A673 (cell line): ENCODE data around the gene MPV17L2. TPM values are rescaled to one million over a fixed set of nuclear protein-coding genes. Genes with fewer than 3 reads are reported as not detected.
"Not testable (repeated sequence)": the region's sequence is repeated elsewhere in the genome, so short reads cannot be mapped to it uniquely, and the experiment has no call there.

Source experiments
- BruUV-seq: library from RNA; stranded (reverse); fragments of 400-500 nt; replicated peaks from 2 replicates; lab custom pipeline; 2021; lab: Mats Ljungman, UMichigan
- CTCF ChIA-PET: fragments of 300-600 bp; sonication (Branson Sonifier 250); formaldehyde crosslinking; loops from one replicate; lab custom pipeline; 2022; ENCODE audit warnings: antibody characterized with exemption; lab: Charles Lee
- POLR2A ChIA-PET: fragments of 300-600 bp; sonication (Branson Sonifier 250); formaldehyde crosslinking; loops from one replicate; lab custom pipeline; 2022; ENCODE audit warnings: antibody characterized with exemption; ENCODE audit not compliant: low non-redundant PET; lab: Charles Lee
- DNase-seq: peaks from one replicate; pipeline ENCODE4 v3.0.0-alpha.2; 2015; ENCODE audit warnings: low spot score
- H3K27ac ChIP-seq: fragments of 200-600 bp; sonication (generic); 2 replicates; pipeline ENCODE4 v1.5.1; 2016; ENCODE audit warnings: mixed run types, low read depth, mild to moderate bottlenecking, mixed read lengths, antibody characterized with exemption, low read length; ENCODE audit not compliant: poor library complexity, severe bottlenecking
- H3K27me3 ChIP-seq: fragments of 200-600 bp; sonication (generic); replicated peaks from 2 replicates; pipeline ENCODE4 v1.6.1; 2017; ENCODE audit warnings: mixed run types, low read depth, mild to moderate bottlenecking, mixed read lengths, antibody characterized with exemption, low read length; ENCODE audit not compliant: insufficient read depth, poor library complexity
- H3K36me3 ChIP-seq: fragments of 200-600 bp; sonication (generic); 2 replicates; pipeline ENCODE4 v1.6.1; 2016; ENCODE audit warnings: mixed run types, mild to moderate bottlenecking, mixed read lengths, antibody characterized with exemption, low read length; ENCODE audit not compliant: insufficient read depth, poor library complexity, severe bottlenecking
- H3K4me1 ChIP-seq: fragments of 200-600 bp; sonication (generic); 2 replicates; pipeline ENCODE4 v1.6.1; 2017; ENCODE audit warnings: mixed run types, mild to moderate bottlenecking, mixed read lengths, antibody characterized with exemption, low read length; ENCODE audit not compliant: insufficient read depth, poor library complexity, severe bottlenecking
- H3K4me3 ChIP-seq: fragments of 200-600 bp; sonication (generic); 2 replicates; pipeline ENCODE4 v1.5.1; 2016; ENCODE audit warnings: low read depth, mixed run types, mild to moderate bottlenecking, mixed read lengths, low read length; ENCODE audit not compliant: poor library complexity, severe bottlenecking
- H3K9me3 ChIP-seq: fragments of 200-600 bp; sonication (generic); 2 replicates; pipeline ENCODE4 v1.6.1; 2016; ENCODE audit warnings: mixed run types, low read depth, mild to moderate bottlenecking, mixed read lengths, antibody characterized with exemption, low read length; ENCODE audit not compliant: poor library complexity, severe bottlenecking
- CTCF ChIP-seq: fragments of 300-800, 200-600 bp; sonication (generic); conservative IDR thresholded peaks from 2 replicates; pipeline ENCODE4 v1.5.1; 2017; ENCODE audit warnings: low read depth, mild to moderate bottlenecking, antibody characterized with exemption, low read length, moderate library complexity, mixed read lengths
- EZH2 ChIP-seq: fragments of 200-600 bp; sonication (generic); IDR thresholded peaks from 2 replicates; pipeline ENCODE4 v1.6.1; 2017; ENCODE audit warnings: borderline replicate concordance, low read depth, mild to moderate bottlenecking, mixed read lengths, antibody characterized with exemption, low read length; ENCODE audit not compliant: poor library complexity, severe bottlenecking
- intact Hi-C: fragments of 100-400 bp; cut with micrococcal nuclease; formaldehyde crosslinking; loops from one replicate; pipeline ENCODE4 v1.10.0; 2022; ENCODE audit not compliant: unreplicated experiment
- total RNA-seq: library from RNA; stranded (reverse); gene quantifications from 2 replicates; pipeline ENCODE4 v1.2.3, GENCODE V29; 2021

MPV17L2 gene
- total RNA-seq, 1 experiment from 2014 or later, result 20.2 TPM

GRCh38 chr19:18158467-18158866 is 34.6 kb upstream of the MPV17L2 start:
- POLR2A ChIA-PET, result no interaction called here
- BruUV-seq, result no TSS peak
- Histone ChIP-seq H3K4me1 (no peaks in the 10 kb centered on the region), H3K27me3 (no peaks in the 10 kb centered on the region), H3K9me3 (no peaks in the 10 kb centered on the region), H3K36me3 (peaks cover 22% of the 10 kb centered on the region), H3K27ac (no peak overlapping the region), H3K4me3 (no peak overlapping the region)
- no peak for DNase-seq
- TF ChIP-seq CTCF (no peak), EZH2 (no peak)
- intact Hi-C loops, result no loop called here
- CTCF ChIA-PET, result no interaction called here

- H3K4me3 ChIP-seq, H3K27me3 ChIP-seq, H3K27ac ChIP-seq, DNase-seq, BruUV-seq, POLR2A ChIA-PET, H3K9me3 ChIP-seq, H3K4me1 ChIP-seq, CTCF ChIA-PET, intact Hi-C loops: not testable (repeated sequence)
- H3K36me3 ChIP-seq, result peaks cover 24% of the 10 kb centered on the region
Measured at GRCh38 chr19:18159059-18159616, 33.9 kb upstream of the MPV17L2 start.

- intact Hi-C loops, result no loop called here
- POLR2A ChIA-PET, result interaction anchor here (0.6 kb wide), 1 partner anchor 62 kb away, joined by 7 read pairs; no protein-coding TSS in a partner anchor
- Histone ChIP-seq H3K36me3 (peaks cover 24% of the 10 kb centered on the region), H3K9me3 (no peaks in the 10 kb centered on the region), H3K27me3 (no peaks in the 10 kb centered on the region), H3K27ac (no peak overlapping the region), H3K4me3 (no peak overlapping the region), H3K4me1 (no peaks in the 10 kb centered on the region)
- no TSS peak for BruUV-seq
- no peak for DNase-seq
- TF ChIP-seq EZH2 (no peak), CTCF (no peak)
- CTCF ChIA-PET, result interaction anchor here (1.7 kb wide), 1 partner anchor 47 kb away, joined by 5 read pairs; no protein-coding TSS in a partner anchor
Measured at GRCh38 chr19:18159810-18160209, 33.2 kb upstream of the MPV17L2 start.
